Ishikawa (cell line): ENCODE results near the gene USP40.

Source experiments
- CEBPB ChIP-seq: IDR thresholded peaks from 2 replicates; pipeline ENCODE4 v1.6.1; 2012
- CREB1 ChIP-seq: IDR thresholded peaks from 2 replicates; pipeline ENCODE4 v1.6.1; 2012; ENCODE audit warnings: low read depth
- EGR1 ChIP-seq: IDR thresholded peaks from 2 replicates; pipeline ENCODE4 v1.6.1; 2012
- EP300 ChIP-seq: IDR thresholded peaks from 2 replicates; pipeline ENCODE4 v1.6.1; 2012; ENCODE audit warnings: borderline replicate concordance
- FOXM1 ChIP-seq: IDR thresholded peaks from 2 replicates; pipeline ENCODE4 v1.6.1; 2012; ENCODE audit warnings: low read depth, borderline replicate concordance
- NFIC ChIP-seq: IDR thresholded peaks from 2 replicates; pipeline ENCODE4 v1.6.1; 2012
- RAD21 ChIP-seq: IDR thresholded peaks from 2 replicates; pipeline ENCODE4 v1.6.1; 2012; ENCODE audit warnings: low read depth
- TAF1 ChIP-seq: IDR thresholded peaks from 2 replicates; pipeline ENCODE4 v1.6.1; 2012; ENCODE audit warnings: low read depth, mild to moderate bottlenecking
- TCF12 ChIP-seq: IDR thresholded peaks from 2 replicates; pipeline ENCODE4 v1.6.1; 2012; ENCODE audit warnings: low read depth
- TEAD4 ChIP-seq: IDR thresholded peaks from 2 replicates; pipeline ENCODE4 v1.6.1; 2012
- YY1 ChIP-seq: IDR thresholded peaks from 2 replicates; pipeline ENCODE4 v1.6.1; 2012; ENCODE audit warnings: low read depth
- ZBTB7A ChIP-seq: IDR thresholded peaks from 2 replicates; pipeline ENCODE4 v1.6.1; 2012; ENCODE audit warnings: low read depth
- TF ChIP-seq, protein P1 (sequence below): IDR thresholded peaks from 2 replicates; pipeline ENCODE4 v1.6.1; 2012
- TF ChIP-seq, protein P2 (sequence below): IDR thresholded peaks from 2 replicates; pipeline ENCODE4 v1.6.1; 2012
- TF ChIP-seq, protein P3 (sequence below): IDR thresholded peaks from 2 replicates; pipeline ENCODE4 v1.6.1; 2012; ENCODE audit warnings: low read depth, mild to moderate bottlenecking

The USP40 gene

DNA sequence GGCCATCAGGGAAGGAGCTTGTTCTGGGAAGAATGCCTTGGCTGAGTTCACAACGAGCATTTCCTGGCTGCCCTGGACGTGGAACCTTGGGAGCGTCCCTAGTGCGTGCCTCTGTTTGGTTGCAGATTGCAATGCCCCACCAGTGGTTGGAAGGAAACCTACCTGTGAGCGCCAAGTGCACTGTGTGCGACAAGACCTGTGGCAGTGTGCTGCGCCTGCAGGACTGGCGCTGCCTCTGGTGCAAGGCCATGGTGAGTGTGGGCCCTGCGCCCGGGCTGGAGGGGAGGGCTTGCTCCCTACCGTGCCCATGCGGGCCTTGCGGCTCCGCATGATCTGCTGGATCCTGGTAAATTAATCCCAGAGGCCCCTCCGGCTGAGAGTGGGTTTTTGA lies 130.4 kb downstream of the USP40 start:
- no peak for TF ChIP-seq CEBPB
- TF ChIP-seq TAF1: no peak
- TF ChIP-seq, protein P1, sequence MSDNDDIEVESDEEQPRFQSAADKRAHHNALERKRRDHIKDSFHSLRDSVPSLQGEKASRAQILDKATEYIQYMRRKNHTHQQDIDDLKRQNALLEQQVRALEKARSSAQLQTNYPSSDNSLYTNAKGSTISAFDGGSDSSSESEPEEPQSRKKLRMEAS: no peak
- TF ChIP-seq ZBTB7A: no peak
- no peak for TF ChIP-seq FOXM1
- no peak for TF ChIP-seq YY1
- no peak for TF ChIP-seq TCF12
- TF ChIP-seq TEAD4: no peak
- TF ChIP-seq, protein P2, sequence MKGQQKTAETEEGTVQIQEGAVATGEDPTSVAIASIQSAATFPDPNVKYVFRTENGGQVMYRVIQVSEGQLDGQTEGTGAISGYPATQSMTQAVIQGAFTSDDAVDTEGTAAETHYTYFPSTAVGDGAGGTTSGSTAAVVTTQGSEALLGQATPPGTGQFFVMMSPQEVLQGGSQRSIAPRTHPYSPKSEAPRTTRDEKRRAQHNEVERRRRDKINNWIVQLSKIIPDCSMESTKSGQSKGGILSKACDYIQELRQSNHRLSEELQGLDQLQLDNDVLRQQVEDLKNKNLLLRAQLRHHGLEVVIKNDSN: no peak
- TF ChIP-seq RAD21: no peak
- TF ChIP-seq CREB1: no peak
- no peak for TF ChIP-seq NFIC
- no peak for TF ChIP-seq EGR1

DNA sequence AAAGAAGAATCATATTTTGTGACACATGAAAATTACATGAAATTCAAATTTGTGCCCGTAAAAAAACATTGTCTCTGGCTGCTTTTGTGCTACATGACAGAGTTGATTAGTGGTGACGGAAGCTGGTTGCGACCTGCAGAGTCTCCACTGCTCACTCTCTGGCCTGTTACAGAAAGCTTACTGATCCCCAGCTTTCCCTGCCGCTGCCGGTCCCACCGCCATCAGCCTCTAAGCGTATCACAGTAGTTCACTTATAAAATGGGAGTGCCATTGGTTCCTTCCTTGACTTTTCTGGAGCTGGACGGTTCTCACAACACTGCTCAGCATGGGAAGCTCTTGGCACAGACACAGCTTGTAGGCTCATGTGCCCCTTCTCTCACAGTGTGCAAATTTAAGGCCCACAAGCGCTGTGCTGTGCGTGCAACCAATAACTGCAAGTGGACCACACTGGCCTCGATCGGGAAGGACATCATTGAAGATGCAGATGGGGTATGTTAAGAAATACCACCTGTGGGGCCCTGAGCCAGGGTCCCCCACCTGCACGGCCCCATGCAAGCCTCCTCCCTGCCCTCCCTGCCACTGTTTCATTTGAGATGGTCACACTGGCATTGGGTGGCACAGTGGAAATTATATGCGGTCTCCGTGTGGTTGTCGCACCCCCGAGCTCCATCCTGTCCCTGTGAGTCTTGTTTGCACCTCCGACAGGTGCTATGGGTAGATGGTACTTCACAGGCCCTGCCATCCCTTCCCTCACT lies 131.0 kb downstream of the USP40 start:
- TF ChIP-seq, protein P2: no peak
- TF ChIP-seq TEAD4 (no peak), EP300 (no peak), CEBPB (no peak), TCF12 (no peak), ZBTB7A (no peak), TAF1 (no peak), CREB1 (no peak), EGR1 (no peak), FOXM1 (no peak), NFIC (no peak), RAD21 (no peak), YY1 (no peak)
- TF ChIP-seq, protein P3, sequence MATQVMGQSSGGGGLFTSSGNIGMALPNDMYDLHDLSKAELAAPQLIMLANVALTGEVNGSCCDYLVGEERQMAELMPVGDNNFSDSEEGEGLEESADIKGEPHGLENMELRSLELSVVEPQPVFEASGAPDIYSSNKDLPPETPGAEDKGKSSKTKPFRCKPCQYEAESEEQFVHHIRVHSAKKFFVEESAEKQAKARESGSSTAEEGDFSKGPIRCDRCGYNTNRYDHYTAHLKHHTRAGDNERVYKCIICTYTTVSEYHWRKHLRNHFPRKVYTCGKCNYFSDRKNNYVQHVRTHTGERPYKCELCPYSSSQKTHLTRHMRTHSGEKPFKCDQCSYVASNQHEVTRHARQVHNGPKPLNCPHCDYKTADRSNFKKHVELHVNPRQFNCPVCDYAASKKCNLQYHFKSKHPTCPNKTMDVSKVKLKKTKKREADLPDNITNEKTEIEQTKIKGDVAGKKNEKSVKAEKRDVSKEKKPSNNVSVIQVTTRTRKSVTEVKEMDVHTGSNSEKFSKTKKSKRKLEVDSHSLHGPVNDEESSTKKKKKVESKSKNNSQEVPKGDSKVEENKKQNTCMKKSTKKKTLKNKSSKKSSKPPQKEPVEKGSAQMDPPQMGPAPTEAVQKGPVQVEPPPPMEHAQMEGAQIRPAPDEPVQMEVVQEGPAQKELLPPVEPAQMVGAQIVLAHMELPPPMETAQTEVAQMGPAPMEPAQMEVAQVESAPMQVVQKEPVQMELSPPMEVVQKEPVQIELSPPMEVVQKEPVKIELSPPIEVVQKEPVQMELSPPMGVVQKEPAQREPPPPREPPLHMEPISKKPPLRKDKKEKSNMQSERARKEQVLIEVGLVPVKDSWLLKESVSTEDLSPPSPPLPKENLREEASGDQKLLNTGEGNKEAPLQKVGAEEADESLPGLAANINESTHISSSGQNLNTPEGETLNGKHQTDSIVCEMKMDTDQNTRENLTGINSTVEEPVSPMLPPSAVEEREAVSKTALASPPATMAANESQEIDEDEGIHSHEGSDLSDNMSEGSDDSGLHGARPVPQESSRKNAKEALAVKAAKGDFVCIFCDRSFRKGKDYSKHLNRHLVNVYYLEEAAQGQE: no peak
- TF ChIP-seq, protein P1: no peak

DNA sequence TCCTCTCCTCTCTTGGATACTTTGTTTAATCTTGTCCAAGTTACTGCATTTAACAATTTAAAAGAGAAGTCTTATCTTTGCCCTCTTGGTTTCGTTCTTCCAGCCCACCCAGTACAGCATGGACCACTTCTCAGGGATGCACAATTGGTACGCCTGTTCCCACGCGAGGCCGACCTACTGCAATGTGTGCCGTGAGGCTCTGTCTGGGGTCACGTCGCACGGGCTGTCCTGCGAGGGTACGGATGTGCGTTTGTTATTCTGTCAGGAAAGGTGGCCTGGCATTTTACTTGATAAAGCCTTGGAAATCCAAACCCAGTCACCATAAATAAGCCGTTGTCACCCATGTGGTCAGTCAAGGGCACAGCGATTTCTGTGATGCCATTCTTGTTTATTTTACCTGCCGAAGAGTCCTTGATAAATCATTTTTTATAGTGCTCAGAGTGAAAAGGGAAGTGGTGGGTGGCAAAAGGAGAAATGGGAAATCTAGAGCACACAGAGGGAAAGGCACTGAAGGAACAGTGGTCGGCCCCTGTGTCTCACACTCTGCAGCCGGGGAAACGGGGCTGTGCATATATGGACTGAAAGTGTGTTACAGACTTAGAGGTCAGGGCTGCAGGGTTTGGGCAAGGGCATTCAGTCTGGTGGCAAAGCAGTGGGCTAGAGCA lies 131.8 kb downstream of the USP40 start:
- TF ChIP-seq FOXM1: no peak
- TF ChIP-seq YY1: no peak
- no peak for TF ChIP-seq CEBPB
- TF ChIP-seq RAD21: no peak
- no peak for TF ChIP-seq TAF1

DNA sequence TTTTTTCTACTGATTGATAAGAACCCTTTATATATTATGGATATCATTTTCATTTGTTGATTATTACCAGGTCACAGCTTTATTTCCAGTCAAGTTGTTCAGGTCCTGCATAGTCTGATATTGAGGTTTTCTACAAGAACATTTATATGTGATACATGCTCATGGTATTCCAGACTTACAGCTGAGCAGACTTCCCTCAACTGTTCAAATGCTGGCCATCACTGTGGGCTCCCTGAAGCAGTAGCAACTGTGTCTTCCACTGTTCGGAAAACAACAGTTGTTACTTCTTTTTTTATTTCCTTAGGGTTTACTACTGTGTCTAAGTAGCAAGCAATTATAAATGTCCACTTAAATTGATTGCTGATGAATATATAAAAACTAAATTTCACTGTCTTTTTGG lies 132.8 kb downstream of the USP40 start:
- TF ChIP-seq, protein P1: no peak
- TF ChIP-seq RAD21 (no peak), CREB1 (no peak), TCF12 (no peak), EP300 (no peak), YY1 (no peak), NFIC (no peak), TAF1 (no peak), ZBTB7A (no peak)

DNA sequence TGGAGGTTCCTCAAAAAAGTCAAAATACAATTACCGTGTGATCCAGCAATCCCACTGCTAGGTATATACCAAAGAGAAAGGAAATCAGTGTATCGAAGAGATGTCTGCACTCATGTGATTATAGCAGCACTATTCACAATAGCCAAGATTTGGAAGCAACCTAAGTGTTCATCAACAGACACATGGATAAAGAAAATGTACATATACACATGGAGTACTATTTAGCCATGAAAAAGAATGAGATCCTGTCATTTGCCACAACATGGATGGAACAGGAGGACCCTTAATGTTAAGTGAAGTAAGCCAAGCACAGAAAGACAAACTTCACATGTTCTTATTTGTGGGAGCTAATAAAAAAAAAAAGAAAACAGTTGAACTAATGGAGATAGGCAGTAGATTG lies 133.6 kb downstream of the USP40 start:
- TF ChIP-seq TCF12 (no peak), RAD21 (no peak), TAF1 (no peak), NFIC (no peak), YY1 (no peak), EGR1 (no peak), TEAD4 (no peak), CEBPB (no peak), EP300 (no peak), CREB1 (no peak), FOXM1 (no peak), ZBTB7A (no peak)
- TF ChIP-seq, protein P3: no peak
- TF ChIP-seq, protein P2: no peak
- TF ChIP-seq, protein P1: no peak
